ENCODE results near the gene NT5DC4. TPM values are rescaled to one million over a fixed set of nuclear protein-coding genes. Genes with fewer than 3 reads are reported as not detected.

NT5DC4 gene
- total RNA-seq, 1 donor from 2014 or later: not detected

GRCh38 chr2:112687522-112687921 lies 33.3 kb upstream of the NT5DC4 start:
- H3K4me3 Mint-ChIP-seq: no peak overlapping the region
- H3K27ac Mint-ChIP-seq: no peak overlapping the region
- TF ChIP-seq CTCF (IDR thresholded peaks at IDR 0.05; ENCODE audit: unreplicated experiment): no peak
- no peaks in the 10 kb centered on the region for H3K4me1 Mint-ChIP-seq
- H3K36me3 Mint-ChIP-seq: no peaks in the 10 kb centered on the region
- no peaks in the 10 kb centered on the region for H3K27me3 Mint-ChIP-seq (ENCODE audit: low read depth)
- no peak for DNase-seq (ENCODE audit: low spot score in 2 of 2, unreplicated experiment in 2 of 2)
- H3K9me3 Mint-ChIP-seq: no peaks in the 10 kb centered on the region

GRCh38 chr2:112688086-112688880 lies 32.5 kb upstream of the NT5DC4 start:
- TF ChIP-seq CTCF (IDR thresholded peaks at IDR 0.05; ENCODE audit: unreplicated experiment): no peak
- Mint-ChIP-seq H3K4me3 (no peak overlapping the region), H3K9me3 (no peaks in the 10 kb centered on the region), H3K36me3 (no peaks in the 10 kb centered on the region), H3K4me1 (peaks cover 2% of the 10 kb centered on the region), H3K27ac (no peak overlapping the region), H3K27me3 (ENCODE audit: low read depth) (no peaks in the 10 kb centered on the region)
- DNase-seq (ENCODE audit: low spot score in 2 of 2, unreplicated experiment in 2 of 2): no peak

GRCh38 chr2:112690853-112691401 lies 29.9 kb upstream of the NT5DC4 start:
- H3K36me3 Mint-ChIP-seq: no peaks in the 10 kb centered on the region
- H3K27me3 Mint-ChIP-seq (ENCODE audit: low read depth): no peaks in the 10 kb centered on the region
- TF ChIP-seq CTCF (IDR thresholded peaks at IDR 0.05; ENCODE audit: unreplicated experiment): no peak
- H3K9me3 Mint-ChIP-seq: no peaks in the 10 kb centered on the region
- H3K4me1 Mint-ChIP-seq: peaks cover 2% of the 10 kb centered on the region
- DNase-seq (ENCODE audit: low spot score in 2 of 2, unreplicated experiment in 2 of 2): no peak
- H3K4me3 Mint-ChIP-seq: no peak overlapping the region
- no peak overlapping the region for H3K27ac Mint-ChIP-seq

GRCh38 chr2:112691881-112692281 lies 28.9 kb upstream of the NT5DC4 start:
- DNase-seq (ENCODE audit: low spot score in 2 of 2, unreplicated experiment in 2 of 2): no peak
- Mint-ChIP-seq H3K4me3 (no peak overlapping the region), H3K27me3 (ENCODE audit: low read depth) (no peaks in the 10 kb centered on the region), H3K27ac (no peak overlapping the region), H3K9me3 (no peaks in the 10 kb centered on the region), H3K4me1 (peaks cover 2% of the 10 kb centered on the region), H3K36me3 (no peaks in the 10 kb centered on the region)
- no peak for TF ChIP-seq CTCF (IDR thresholded peaks at IDR 0.05; ENCODE audit: unreplicated experiment)

GRCh38 chr2:112692495-112692911 lies 28.3 kb upstream of the NT5DC4 start:
- H3K27ac Mint-ChIP-seq: no peak overlapping the region
- peaks cover 2% of the 10 kb centered on the region for H3K4me1 Mint-ChIP-seq
- TF ChIP-seq CTCF (IDR thresholded peaks at IDR 0.05; ENCODE audit: unreplicated experiment): no peak
- no peaks in the 10 kb centered on the region for H3K27me3 Mint-ChIP-seq (ENCODE audit: low read depth)
- no peak overlapping the region for H3K4me3 Mint-ChIP-seq
- H3K9me3 Mint-ChIP-seq: no peaks in the 10 kb centered on the region
- no peak for DNase-seq (ENCODE audit: low spot score in 2 of 2, unreplicated experiment in 2 of 2)
- H3K36me3 Mint-ChIP-seq: no peaks in the 10 kb centered on the region

Measured in mesothelial cell of epicardium (in vitro differentiated cells).